H9 (cell line): ENCODE results near the gene EHMT2. TPM values are rescaled to one million over a fixed set of nuclear protein-coding genes. Genes with fewer than 3 reads are reported as not detected.

Experiments
- DNase-seq: peaks from one replicate; pipeline ENCODE4 v3.0.0-alpha.2; 2017
- H2AFZ ChIP-seq: one replicate; pipeline ENCODE4 v1.6.1; 2013; ENCODE audit warnings: mild to moderate bottlenecking, low read length, control low read depth, moderate library complexity
- H2AK5ac ChIP-seq: 2 replicates; pipeline ENCODE4 v1.6.1; 2013; ENCODE audit warnings: low read length, control low read depth, mixed read lengths; ENCODE audit not compliant: insufficient read length
- H2BK120ac ChIP-seq: one replicate; pipeline ENCODE4 v1.6.1; 2013; ENCODE audit warnings: low read depth, mild to moderate bottlenecking, low read length, control low read depth, inconsistent platforms; ENCODE audit not compliant: poor library complexity, severe bottlenecking
- H2BK12ac ChIP-seq: 2 replicates; pipeline ENCODE4 v1.6.1; 2013; ENCODE audit warnings: low read length, control low read depth, mixed read lengths, low read depth; ENCODE audit not compliant: insufficient read length
- H2BK15ac ChIP-seq: 2 replicates; pipeline ENCODE4 v1.6.1; 2013; ENCODE audit warnings: low read depth, low read length, control low read depth
- H2BK20ac ChIP-seq: one replicate; pipeline ENCODE4 v1.6.1; 2013; ENCODE audit warnings: low read depth, mild to moderate bottlenecking, low read length, control low read depth, inconsistent platforms; ENCODE audit not compliant: poor library complexity, severe bottlenecking
- H2BK5ac ChIP-seq: 2 replicates; pipeline ENCODE4 v1.6.1; 2013; ENCODE audit warnings: low read length, control low read depth, mixed read lengths; ENCODE audit not compliant: insufficient read length
- H3K14ac ChIP-seq: 2 replicates; pipeline ENCODE4 v1.6.1; 2013; ENCODE audit warnings: low read length, control low read depth; ENCODE audit not compliant: insufficient read depth
- H3K18ac ChIP-seq: 2 replicates; pipeline ENCODE4 v1.6.1; 2013; ENCODE audit warnings: low read depth, mild to moderate bottlenecking, mixed read lengths, low read length, control low read depth; ENCODE audit not compliant: insufficient read length
- H3K23ac ChIP-seq: 2 replicates; pipeline ENCODE4 v1.6.1; 2013; ENCODE audit warnings: low read length, control low read depth, mixed read lengths, low read depth; ENCODE audit not compliant: insufficient read length
- H3K23me2 ChIP-seq: 2 replicates; pipeline ENCODE4 v1.6.1; 2013; ENCODE audit warnings: low read depth, mild to moderate bottlenecking, mixed read lengths, low read length, control low read depth; ENCODE audit not compliant: insufficient read length, poor library complexity, severe bottlenecking
- H3K27ac ChIP-seq: 2 replicates; pipeline ENCODE4 v1.5.1; 2013; ENCODE audit warnings: low read length, control low read depth, mixed read lengths, low read depth; ENCODE audit not compliant: insufficient read length
- H3K27me3 ChIP-seq: 2 replicates; pipeline ENCODE4 v1.6.1; 2013; ENCODE audit warnings: low read length, control low read depth, inconsistent platforms; ENCODE audit not compliant: insufficient read depth
- H3K4ac ChIP-seq: 2 replicates; pipeline ENCODE4 v1.6.1; 2013; ENCODE audit warnings: low read depth, mild to moderate bottlenecking, control low read depth, inconsistent platforms, low read length, moderate library complexity
- H3K4me1 ChIP-seq: 2 replicates; pipeline ENCODE4 v1.6.1; 2013; ENCODE audit warnings: low read length, control low read depth, inconsistent platforms; ENCODE audit not compliant: insufficient read depth
- H3K4me2 ChIP-seq: 2 replicates; pipeline ENCODE4 v1.6.1; 2013; ENCODE audit warnings: low read length, control low read depth, mixed read lengths; ENCODE audit not compliant: insufficient read length, insufficient read depth
- H3K56ac ChIP-seq: 2 replicates; pipeline ENCODE4 v1.6.1; 2013; ENCODE audit warnings: low read depth, mild to moderate bottlenecking, mixed read lengths, low read length, control low read depth; ENCODE audit not compliant: insufficient read length
- H3K79me1 ChIP-seq: 2 replicates; pipeline ENCODE4 v1.6.1; 2013; ENCODE audit warnings: low read depth, mild to moderate bottlenecking, moderate library complexity, low read length, control low read depth, inconsistent platforms; ENCODE audit not compliant: insufficient read depth, poor library complexity, severe bottlenecking
- H3K79me2 ChIP-seq: 2 replicates; pipeline ENCODE4 v1.6.1; 2013; ENCODE audit warnings: low read length, control low read depth, inconsistent platforms; ENCODE audit not compliant: insufficient read depth
- H3K9ac ChIP-seq: 2 replicates; pipeline ENCODE4 v1.6.1; 2013; ENCODE audit warnings: low read length, control low read depth, mixed read lengths; ENCODE audit not compliant: insufficient read length; ENCODE audit errors: extremely low read depth
- H3K9me3 ChIP-seq: one replicate; pipeline ENCODE4 v1.6.1; 2013; ENCODE audit warnings: low read depth, low read length, inconsistent platforms; ENCODE audit not compliant: control insufficient read depth
- H3T11ph ChIP-seq: one replicate; pipeline ENCODE4 v1.6.1; 2013; ENCODE audit warnings: mild to moderate bottlenecking, low read length, control low read depth, inconsistent platforms
- H4K20me1 ChIP-seq: one replicate; pipeline ENCODE4 v1.6.1; 2013; ENCODE audit not compliant: control insufficient read depth, insufficient read length, insufficient read depth
- H4K5ac ChIP-seq: 2 replicates; pipeline ENCODE4 v1.6.1; 2013; ENCODE audit warnings: low read depth, mild to moderate bottlenecking, mixed read lengths, low read length, control low read depth; ENCODE audit not compliant: insufficient read length
- H4K8ac ChIP-seq: replicated peaks from 2 replicates; pipeline ENCODE4 v1.6.1; 2013; ENCODE audit warnings: low read length, control low read depth, mixed read lengths, low read depth; ENCODE audit not compliant: insufficient read length
- H4K91ac ChIP-seq: 2 replicates; pipeline ENCODE4 v1.6.1; 2013; ENCODE audit warnings: low read depth, mild to moderate bottlenecking, moderate library complexity, mixed read lengths, low read length, control low read depth; ENCODE audit not compliant: insufficient read length
- H3K27ac Mint-ChIP-seq, 3 experiments: 2 replicates in 2 of 3; 3 replicates in 1 of 3; pipeline ENCODE4 v1.8.0; 2020 to 2021; ENCODE audit warnings: mixed read lengths in 3 of 3, mild to moderate bottlenecking in 1 of 3, moderate library complexity in 1 of 3
- H3K27me3 Mint-ChIP-seq: 2 replicates; pipeline ENCODE4 v1.8.0; 2021; ENCODE audit warnings: low read depth, mild to moderate bottlenecking, moderate library complexity, mixed read lengths
- H3K36me3 Mint-ChIP-seq, 3 experiments: 2 replicates in 2 of 3; 3 replicates in 1 of 3; pipeline ENCODE4 v1.8.0; 2020 to 2021; ENCODE audit warnings: low read depth in 3 of 3, mixed read lengths in 3 of 3; ENCODE audit not compliant: insufficient read depth in 1 of 3
- H3K4me1 Mint-ChIP-seq, 2 experiments: 2 replicates each; pipeline ENCODE4 v1.8.0; 2020; ENCODE audit warnings: mixed read lengths in 2 of 2
- H3K4me3 Mint-ChIP-seq, 2 experiments: 2 replicates in 1 of 2; 3 replicates in 1 of 2; pipeline ENCODE4 v1.8.0; 2020 to 2021; ENCODE audit warnings: mild to moderate bottlenecking in 2 of 2, mixed read lengths in 2 of 2, moderate library complexity in 1 of 2
- H3K9me3 Mint-ChIP-seq, 2 experiments: 2 replicates in 1 of 2; 3 replicates in 1 of 2; pipeline ENCODE4 v1.8.0; 2020; ENCODE audit warnings: mild to moderate bottlenecking in 2 of 2, mixed read lengths in 2 of 2, moderate library complexity in 1 of 2
- WGBS: extraction: QIAGEN DNeasy Blood & Tissue Kit; methylation state at CpG from one replicate; pipeline ENCODE4 v1.1.7; 2013; ENCODE audit warnings: missing lambda C conversion rate, low lambda C conversion rate, mixed read lengths; ENCODE audit not compliant: insufficient read length; ENCODE audit errors: extremely low coverage; 5-methylcytosine and 5-hydroxymethylcytosine counted together
- total RNA-seq: library from RNA; stranded (reverse); gene quantifications from 2 replicates; pipeline ENCODE4 v1.2.1, GENCODE V29; 2021
- TF ChIP-seq, protein P1 (sequence below): fragments of 200-600 bp; sonication (generic); conservative IDR thresholded peaks from 3 replicates; pipeline ENCODE4 v1.8.0; 2021; ENCODE audit warnings: antibody characterized with exemption, mild to moderate bottlenecking

Gene EHMT2
- total RNA-seq, 1 experiment from 2014 or later, result 124 TPM

DNA sequence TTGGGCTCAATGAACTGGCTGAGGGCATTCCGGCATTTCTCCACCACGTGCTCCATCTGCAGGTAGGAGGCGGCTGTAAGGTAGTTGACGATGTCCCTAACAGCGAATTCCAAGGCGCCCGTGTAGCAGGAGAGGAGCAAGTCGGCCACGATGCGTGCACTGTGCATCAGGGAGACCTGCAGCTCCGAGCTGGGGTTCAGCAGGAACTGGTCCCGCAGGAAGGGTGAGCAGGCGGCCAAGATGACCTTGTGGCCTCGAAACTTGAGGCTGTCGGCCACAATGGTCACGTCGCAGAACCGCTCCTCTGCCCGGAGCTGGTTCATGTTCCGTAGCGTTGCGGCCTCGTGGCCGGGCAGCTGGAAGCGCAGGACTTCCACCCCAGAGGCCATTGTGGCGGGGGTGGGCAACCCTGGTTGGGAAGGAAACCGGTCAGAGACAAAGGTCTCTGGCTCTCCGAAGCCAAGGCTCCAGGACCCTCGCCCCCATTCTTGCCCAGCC is 3.5 kb upstream of the EHMT2 start:
- Histone ChIP-seq H2AK5ac (no peak overlapping the region), H3K79me2 (no peaks in the 10 kb centered on the region; the same call in 1 of the 2 replicates), H2BK5ac (no peak overlapping the region), H3K4me1 (no peaks in the 10 kb centered on the region; the same call in 1 of the 2 replicates), H2AFZ (no peak overlapping the region), H4K5ac (no peak overlapping the region), H4K91ac (no peak overlapping the region), H2BK120ac (no peak overlapping the region), H3K9ac (no peak overlapping the region), H4K8ac (no peak overlapping the region), H3K18ac (no peak overlapping the region), H2BK12ac (no peak overlapping the region), H3K4ac (no peak overlapping the region), H3K4me2 (peak overlapping the region; percentile 6), H3K23ac (no peak overlapping the region), H4K20me1 (no peaks in the 10 kb centered on the region), H3K23me2 (peaks cover 11% of the 10 kb centered on the region), H3K79me1 (no peaks in the 10 kb centered on the region), H3K9me3 (no peaks in the 10 kb centered on the region), H3K27ac (no peak overlapping the region), H2BK20ac (no peak overlapping the region), H3K14ac (peak overlapping the region; percentile 49; the same call in 1 of the 2 replicates), H3K56ac (no peak overlapping the region), H3T11ph (no peak overlapping the region), H3K27me3 (no peaks in the 10 kb centered on the region), H2BK15ac (no peak overlapping the region)
- H3K36me3 Mint-ChIP-seq, result peaks cover 10 to 17% (median 17%) of the 10 kb centered on the region in 3 experiments
- peak overlapping the region; percentile 66 to 83 for H3K4me3 Mint-ChIP-seq
- no CpG with 5 or more reads among the region's 29 CpGs for WGBS
- H3K4me1 Mint-ChIP-seq, result peaks cover 24 to 39% of the 10 kb centered on the region in 2 experiments
- DNase-seq, result peak; percentile 58
- TF ChIP-seq, protein P1, sequence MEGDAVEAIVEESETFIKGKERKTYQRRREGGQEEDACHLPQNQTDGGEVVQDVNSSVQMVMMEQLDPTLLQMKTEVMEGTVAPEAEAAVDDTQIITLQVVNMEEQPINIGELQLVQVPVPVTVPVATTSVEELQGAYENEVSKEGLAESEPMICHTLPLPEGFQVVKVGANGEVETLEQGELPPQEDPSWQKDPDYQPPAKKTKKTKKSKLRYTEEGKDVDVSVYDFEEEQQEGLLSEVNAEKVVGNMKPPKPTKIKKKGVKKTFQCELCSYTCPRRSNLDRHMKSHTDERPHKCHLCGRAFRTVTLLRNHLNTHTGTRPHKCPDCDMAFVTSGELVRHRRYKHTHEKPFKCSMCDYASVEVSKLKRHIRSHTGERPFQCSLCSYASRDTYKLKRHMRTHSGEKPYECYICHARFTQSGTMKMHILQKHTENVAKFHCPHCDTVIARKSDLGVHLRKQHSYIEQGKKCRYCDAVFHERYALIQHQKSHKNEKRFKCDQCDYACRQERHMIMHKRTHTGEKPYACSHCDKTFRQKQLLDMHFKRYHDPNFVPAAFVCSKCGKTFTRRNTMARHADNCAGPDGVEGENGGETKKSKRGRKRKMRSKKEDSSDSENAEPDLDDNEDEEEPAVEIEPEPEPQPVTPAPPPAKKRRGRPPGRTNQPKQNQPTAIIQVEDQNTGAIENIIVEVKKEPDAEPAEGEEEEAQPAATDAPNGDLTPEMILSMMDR, result no peak
- no peaks in the 10 kb centered on the region for H3K27me3 Mint-ChIP-seq
- H3K27ac Mint-ChIP-seq, result peak overlapping the region in 1 of 3 experiments; percentile 32; a peak in 1 of 7 replicates
- no peaks in the 10 kb centered on the region; a peak in 1 of 5 replicates for H3K9me3 Mint-ChIP-seq
